Neural cell (in vitro differentiated cells): ENCODE measurements around the gene DUSP2. TPM values are rescaled to one million over a fixed set of nuclear protein-coding genes. Genes with fewer than 3 reads are reported as not detected.

ENCODE experiments used
- H2AFZ ChIP-seq: fragments of 200-600, 300-800 bp; sonication (generic), shearing (Covaris generic); 2 replicates; pipeline ENCODE4 v1.6.0; 2014; ENCODE audit warnings: low read depth, mild to moderate bottlenecking, antibody characterized with exemption, low read length, moderate library complexity
- H3F3A ChIP-seq: fragments of 200-600 bp; shearing (Covaris generic); 2 replicates; pipeline ENCODE4 v1.6.1; 2016; ENCODE audit warnings: mild to moderate bottlenecking, moderate library complexity, mixed read lengths, antibody characterized with exemption, low read length; ENCODE audit not compliant: insufficient read depth, poor library complexity, severe bottlenecking
- H3K27ac ChIP-seq: fragments of 200-600, 300-800 bp; sonication (generic), shearing (Covaris generic); 2 replicates; pipeline ENCODE4 v1.5.1; 2014; ENCODE audit warnings: mild to moderate bottlenecking, low read length, moderate library complexity
- H3K27me3 ChIP-seq: fragments of 300-800, 200-600 bp; sonication (generic), shearing (Covaris generic); 2 replicates; pipeline ENCODE4 v1.6.0; 2014; ENCODE audit warnings: mild to moderate bottlenecking, low read depth, low read length, moderate library complexity; ENCODE audit not compliant: insufficient read depth
- H3K36me3 ChIP-seq: fragments of 300-800, 200-600 bp; sonication (generic), shearing (Covaris generic); 2 replicates; pipeline ENCODE4 v1.5.1; 2014; ENCODE audit warnings: mild to moderate bottlenecking, antibody characterized with exemption, low read length, moderate library complexity; ENCODE audit not compliant: insufficient read depth
- H3K4me2 ChIP-seq: fragments of 300-800, 200-600 bp; sonication (generic), shearing (Covaris generic); 2 replicates; pipeline ENCODE4 v1.6.0; 2014; ENCODE audit warnings: mild to moderate bottlenecking, low read length
- H3K4me3 ChIP-seq: fragments of 300-800, 200-600 bp; sonication (generic), shearing (Covaris generic); 2 replicates; pipeline ENCODE4 v1.5.1; 2014; ENCODE audit warnings: mild to moderate bottlenecking, low read length, moderate library complexity
- H3K79me2 ChIP-seq: fragments of 200-600 bp; shearing (Covaris generic); replicated peaks from 2 replicates; pipeline ENCODE4 v1.6.0; 2014; ENCODE audit warnings: mild to moderate bottlenecking, low read length, moderate library complexity; ENCODE audit not compliant: insufficient read depth
- H3K9ac ChIP-seq: fragments of 300-800, 200-600 bp; sonication (generic), shearing (Covaris generic); 2 replicates; pipeline ENCODE4 v1.6.1; 2016; ENCODE audit warnings: mild to moderate bottlenecking, low read length, mixed read lengths
- H3K9me2 ChIP-seq: fragments of 200-600 bp; shearing (Covaris generic); 2 replicates; pipeline ENCODE4 v1.6.1; 2016; ENCODE audit warnings: mild to moderate bottlenecking, low read length, mixed read lengths; ENCODE audit not compliant: insufficient read depth
- H3K9me3 ChIP-seq: fragments of 200-600, 300-800 bp; sonication (generic), shearing (Covaris generic); 2 replicates; pipeline ENCODE4 v1.6.1; 2016; ENCODE audit warnings: mild to moderate bottlenecking, mixed run types, low read length, moderate library complexity, mixed read lengths
- H4K20me1 ChIP-seq: fragments of 200-600 bp; shearing (Covaris generic); 2 replicates; pipeline ENCODE4 v1.6.1; 2016; ENCODE audit warnings: mild to moderate bottlenecking, mixed run types; ENCODE audit not compliant: insufficient read depth
- EP300 ChIP-seq: fragments of 450-650 bp; conservative IDR thresholded peaks from 2 replicates; pipeline ENCODE4 v1.6.1; 2014; ENCODE audit warnings: antibody characterized with exemption, mild to moderate bottlenecking, moderate library complexity; ENCODE audit not compliant: poor library complexity, severe bottlenecking
- EZH2 ChIP-seq: fragments of 200-600, 300-800 bp; shearing (Covaris generic), sonication (generic); IDR thresholded peaks from 2 replicates; pipeline ENCODE4 v1.6.1; 2014; ENCODE audit warnings: antibody characterized with exemption, low read length, borderline replicate concordance, mild to moderate bottlenecking; ENCODE audit not compliant: insufficient read depth, poor library complexity, severe bottlenecking
- MXI1 ChIP-seq: fragments of 450-650 bp; conservative IDR thresholded peaks from 2 replicates; pipeline ENCODE4 v1.6.1; 2014; ENCODE audit warnings: antibody characterized with exemption, mild to moderate bottlenecking; ENCODE audit not compliant: poor library complexity, severe bottlenecking
- POLR2AphosphoS5 ChIP-seq: IDR thresholded peaks from 2 replicates; pipeline ENCODE4 v1.6.1; 2012
- RAD21 ChIP-seq: fragments of 450-650 bp; conservative IDR thresholded peaks from 2 replicates; pipeline ENCODE4 v1.6.1; 2014; ENCODE audit warnings: antibody characterized with exemption, mild to moderate bottlenecking, moderate library complexity
- SMC3 ChIP-seq: fragments of 450-650 bp; conservative IDR thresholded peaks from 2 replicates; pipeline ENCODE4 v1.6.1; 2014; ENCODE audit warnings: antibody characterized with exemption, mild to moderate bottlenecking, moderate library complexity; ENCODE audit not compliant: poor library complexity
- TAF1 ChIP-seq: IDR thresholded peaks from 2 replicates; pipeline ENCODE4 v1.6.1; 2012; ENCODE audit warnings: low read depth
- polyA plus RNA-seq: library from polyadenylated mRNA; depleted of rRNA; stranded (reverse); fragments of >200 nt; gene quantifications from 2 replicates; pipeline ENCODE4 v1.2.3, GENCODE V29; 2014
- TF ChIP-seq, protein P1 (sequence below): IDR thresholded peaks from 2 replicates; pipeline ENCODE4 v1.6.1; 2012; ENCODE audit warnings: borderline replicate concordance
- TF ChIP-seq, protein P2 (sequence below): fragments of 450-650 bp; IDR thresholded peaks from 2 replicates; pipeline ENCODE4 v1.5.1; 2014; ENCODE audit warnings: antibody characterized with exemption, mild to moderate bottlenecking, moderate library complexity; ENCODE audit not compliant: poor library complexity, severe bottlenecking

Gene DUSP2
- polyA plus RNA-seq, 1 donor from 2014 or later, result 2.1 TPM

DNA sequence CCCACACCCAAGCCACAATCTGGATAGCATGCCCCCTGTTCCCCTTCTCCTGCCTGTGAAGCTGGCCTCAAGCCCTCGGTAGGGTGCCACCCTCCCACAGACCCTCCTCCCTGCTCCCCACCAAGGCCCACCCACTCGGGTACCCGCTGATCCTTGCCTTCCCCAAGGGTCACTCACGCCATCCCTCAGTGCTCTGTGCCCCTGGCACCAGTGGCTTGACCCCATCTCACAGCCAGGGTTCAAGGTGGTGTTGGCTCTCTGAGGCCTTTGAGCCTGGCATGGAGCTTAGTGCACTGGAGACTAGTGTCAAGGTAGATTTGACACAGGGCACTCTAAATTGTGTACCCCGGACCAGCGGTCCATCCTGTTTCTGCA is 40.8 kb downstream of the DUSP2 start:
- Histone ChIP-seq H4K20me1 (no peaks in the 10 kb centered on the region), H3K9ac (no peak overlapping the region), H3K4me2 (no peak overlapping the region), H2AFZ (no peak overlapping the region), H3K27ac (no peak overlapping the region), H3K4me3 (no peak overlapping the region), H3K79me2 (no peaks in the 10 kb centered on the region), H3K9me3 (no peaks in the 10 kb centered on the region), H3K9me2 (no peaks in the 10 kb centered on the region), H3F3A (no peaks in the 10 kb centered on the region), H3K36me3 (no peaks in the 10 kb centered on the region), H3K27me3 (no peaks in the 10 kb centered on the region)
- TF ChIP-seq MXI1 (no peak), EZH2 (no peak), SMC3 (no peak), EP300 (no peak), POLR2AphosphoS5 (no peak), RAD21 (no peak), TAF1 (no peak)
- TF ChIP-seq, protein P1, sequence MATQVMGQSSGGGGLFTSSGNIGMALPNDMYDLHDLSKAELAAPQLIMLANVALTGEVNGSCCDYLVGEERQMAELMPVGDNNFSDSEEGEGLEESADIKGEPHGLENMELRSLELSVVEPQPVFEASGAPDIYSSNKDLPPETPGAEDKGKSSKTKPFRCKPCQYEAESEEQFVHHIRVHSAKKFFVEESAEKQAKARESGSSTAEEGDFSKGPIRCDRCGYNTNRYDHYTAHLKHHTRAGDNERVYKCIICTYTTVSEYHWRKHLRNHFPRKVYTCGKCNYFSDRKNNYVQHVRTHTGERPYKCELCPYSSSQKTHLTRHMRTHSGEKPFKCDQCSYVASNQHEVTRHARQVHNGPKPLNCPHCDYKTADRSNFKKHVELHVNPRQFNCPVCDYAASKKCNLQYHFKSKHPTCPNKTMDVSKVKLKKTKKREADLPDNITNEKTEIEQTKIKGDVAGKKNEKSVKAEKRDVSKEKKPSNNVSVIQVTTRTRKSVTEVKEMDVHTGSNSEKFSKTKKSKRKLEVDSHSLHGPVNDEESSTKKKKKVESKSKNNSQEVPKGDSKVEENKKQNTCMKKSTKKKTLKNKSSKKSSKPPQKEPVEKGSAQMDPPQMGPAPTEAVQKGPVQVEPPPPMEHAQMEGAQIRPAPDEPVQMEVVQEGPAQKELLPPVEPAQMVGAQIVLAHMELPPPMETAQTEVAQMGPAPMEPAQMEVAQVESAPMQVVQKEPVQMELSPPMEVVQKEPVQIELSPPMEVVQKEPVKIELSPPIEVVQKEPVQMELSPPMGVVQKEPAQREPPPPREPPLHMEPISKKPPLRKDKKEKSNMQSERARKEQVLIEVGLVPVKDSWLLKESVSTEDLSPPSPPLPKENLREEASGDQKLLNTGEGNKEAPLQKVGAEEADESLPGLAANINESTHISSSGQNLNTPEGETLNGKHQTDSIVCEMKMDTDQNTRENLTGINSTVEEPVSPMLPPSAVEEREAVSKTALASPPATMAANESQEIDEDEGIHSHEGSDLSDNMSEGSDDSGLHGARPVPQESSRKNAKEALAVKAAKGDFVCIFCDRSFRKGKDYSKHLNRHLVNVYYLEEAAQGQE, result no peak
- TF ChIP-seq, protein P2, sequence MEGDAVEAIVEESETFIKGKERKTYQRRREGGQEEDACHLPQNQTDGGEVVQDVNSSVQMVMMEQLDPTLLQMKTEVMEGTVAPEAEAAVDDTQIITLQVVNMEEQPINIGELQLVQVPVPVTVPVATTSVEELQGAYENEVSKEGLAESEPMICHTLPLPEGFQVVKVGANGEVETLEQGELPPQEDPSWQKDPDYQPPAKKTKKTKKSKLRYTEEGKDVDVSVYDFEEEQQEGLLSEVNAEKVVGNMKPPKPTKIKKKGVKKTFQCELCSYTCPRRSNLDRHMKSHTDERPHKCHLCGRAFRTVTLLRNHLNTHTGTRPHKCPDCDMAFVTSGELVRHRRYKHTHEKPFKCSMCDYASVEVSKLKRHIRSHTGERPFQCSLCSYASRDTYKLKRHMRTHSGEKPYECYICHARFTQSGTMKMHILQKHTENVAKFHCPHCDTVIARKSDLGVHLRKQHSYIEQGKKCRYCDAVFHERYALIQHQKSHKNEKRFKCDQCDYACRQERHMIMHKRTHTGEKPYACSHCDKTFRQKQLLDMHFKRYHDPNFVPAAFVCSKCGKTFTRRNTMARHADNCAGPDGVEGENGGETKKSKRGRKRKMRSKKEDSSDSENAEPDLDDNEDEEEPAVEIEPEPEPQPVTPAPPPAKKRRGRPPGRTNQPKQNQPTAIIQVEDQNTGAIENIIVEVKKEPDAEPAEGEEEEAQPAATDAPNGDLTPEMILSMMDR, result no peak

DNA sequence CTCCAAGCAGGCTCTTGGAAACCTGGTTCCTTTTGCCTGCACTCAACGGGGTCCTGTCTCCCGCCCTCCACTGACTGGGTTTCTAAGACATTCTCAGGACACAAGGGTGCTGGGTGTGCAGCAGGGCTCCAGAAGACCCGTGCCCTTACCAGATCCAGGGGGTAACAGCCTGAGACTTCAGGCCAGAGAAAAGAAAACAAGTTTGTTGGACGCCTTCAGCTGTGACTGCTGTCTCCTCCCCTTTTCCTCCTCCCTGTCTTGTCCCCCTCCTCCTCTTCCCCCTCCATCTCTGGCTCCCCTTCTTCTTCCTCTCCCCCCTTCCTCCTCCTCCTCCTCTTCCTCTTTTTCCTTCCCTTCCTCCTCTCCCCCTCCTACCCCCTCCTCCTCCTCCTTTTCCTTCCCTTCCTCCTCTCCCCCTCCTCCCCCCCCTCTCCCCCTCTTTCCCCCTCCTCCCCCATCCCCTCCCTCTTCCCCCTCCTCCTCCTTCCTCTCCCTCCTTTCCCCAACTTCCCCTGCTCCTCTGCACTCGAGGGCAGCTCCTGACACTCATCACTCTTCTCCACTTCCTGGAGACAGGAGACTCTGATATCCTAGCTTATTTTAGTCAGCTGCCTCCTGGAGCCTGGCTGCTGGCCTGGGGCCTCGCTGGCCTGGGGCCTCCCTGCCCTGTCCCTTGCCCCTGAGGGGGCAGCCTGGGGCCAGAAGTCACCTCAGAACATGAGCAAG is 41.3 kb downstream of the DUSP2 start:
- Histone ChIP-seq H3K4me3 (no peak overlapping the region), H3K4me2 (no peak overlapping the region), H3F3A (no peaks in the 10 kb centered on the region), H3K79me2 (no peaks in the 10 kb centered on the region), H3K27me3 (no peaks in the 10 kb centered on the region), H3K9me2 (no peaks in the 10 kb centered on the region), H3K9ac (no peak overlapping the region), H4K20me1 (no peaks in the 10 kb centered on the region), H2AFZ (no peak overlapping the region), H3K27ac (no peak overlapping the region), H3K36me3 (no peaks in the 10 kb centered on the region), H3K9me3 (no peaks in the 10 kb centered on the region)
- no peak for TF ChIP-seq EP300
- TF ChIP-seq, protein P1, result no peak
- no peak for TF ChIP-seq RAD21
- TF ChIP-seq TAF1, result no peak
- TF ChIP-seq POLR2AphosphoS5, result no peak
- no peak for TF ChIP-seq EZH2
- no peak for TF ChIP-seq MXI1
- TF ChIP-seq SMC3, result no peak
- TF ChIP-seq, protein P2, result no peak
